GM12878 (cell line): ENCODE data around the gene STK39. TPM values are rescaled to one million over a fixed set of nuclear protein-coding genes. Genes with fewer than 3 reads are reported as not detected.

Experiments used
- ATAC-seq: fragments of 200-7000 bp; cut with Tn5 transposase; 3 replicates; pipeline ENCODE4 v1.9.1; 2020; ENCODE audit warnings: mild to moderate bottlenecking, moderate library complexity
- BruUV-seq: library from RNA; stranded (reverse); fragments of 400-500 nt; replicated peaks from 2 replicates; lab custom pipeline; 2021; lab: Mats Ljungman, UMichigan
- CTCF ChIA-PET: fragments of 300-600 bp; sonication (Branson Sonifier 250); formaldehyde crosslinking; extraction: SDS; loops from one replicate; lab custom pipeline; 2021; ENCODE audit warnings: inconsistent platforms; lab: Yijun Ruan, JAX
- POLR2A ChIA-PET: fragments of 350-600 bp; formaldehyde crosslinking; extraction: SDS; loops from one replicate; lab custom pipeline; 2021; ENCODE audit warnings: inconsistent platforms; lab: Charles Lee
- RAD21 ChIA-PET: fragments of 300-600 bp; sonication (Branson Sonifier 250); formaldehyde crosslinking; loops from one replicate; lab custom pipeline; 2023; ENCODE audit warnings: antibody characterized with exemption; ENCODE audit not compliant: unreplicated experiment; lab: Charles Lee
- SMC1A ChIA-PET: fragments of 300-600 bp; sonication (Branson Sonifier 250); formaldehyde crosslinking; loops from one replicate; lab custom pipeline; 2023; ENCODE audit not compliant: unreplicated experiment, uncharacterized antibody; lab: Charles Lee
- DNase-seq: peaks from one replicate; pipeline ENCODE4 v3.0.0-alpha.2; 2011; ENCODE audit warnings: low read depth, low spot score
- FAIRE-seq: peaks from 3 replicates; lab custom pipeline; 2011; peaks lifted over from hg19 to GRCh38; lab: Jason Lieb, UNC
- H2AFZ ChIP-seq: 2 replicates; pipeline ENCODE4 v1.6.0; 2011; ENCODE audit warnings: low read depth, low read length, control low read depth; ENCODE audit not compliant: control insufficient read depth
- H3K27ac ChIP-seq: 2 replicates; pipeline ENCODE4 v1.5.1; 2011; ENCODE audit warnings: control low read depth; ENCODE audit not compliant: control insufficient read depth, insufficient read depth
- H3K27me3 ChIP-seq, 2 experiments: replicated peaks in 1 of 2; 2 replicates each; pipeline versions ENCODE4 v1.6.0 to v1.6.1; 2011; ENCODE audit warnings: low read length in 1 of 2; ENCODE audit not compliant: control insufficient read depth in 2 of 2, insufficient read depth in 2 of 2
- H3K36me3 ChIP-seq, 2 experiments: 2 replicates each; pipeline ENCODE4 v1.5.1; 2011; ENCODE audit warnings: low read length in 1 of 2; ENCODE audit not compliant: control insufficient read depth in 2 of 2, insufficient read depth in 2 of 2
- H3K4me1 ChIP-seq: 2 replicates; pipeline ENCODE4 v1.6.1; 2011; ENCODE audit warnings: mild to moderate bottlenecking, low read length, moderate library complexity, mixed read lengths; ENCODE audit not compliant: control insufficient read depth, insufficient read depth
- H3K4me2 ChIP-seq: 2 replicates; pipeline ENCODE4 v1.6.0; 2011; ENCODE audit warnings: control low read depth; ENCODE audit not compliant: control insufficient read depth, insufficient read depth
- H3K4me3 ChIP-seq: fragments of 200-600 bp; sonication (generic); 2 replicates; pipeline ENCODE4 v1.5.1; 2016
- H3K79me2 ChIP-seq: 2 replicates; pipeline ENCODE4 v1.6.0; 2011; ENCODE audit warnings: low read length; ENCODE audit not compliant: control insufficient read depth, insufficient read depth
- H3K9ac ChIP-seq: 2 replicates; pipeline ENCODE4 v1.8.0; 2011; ENCODE audit warnings: low read length, control low read depth, mixed read lengths; ENCODE audit not compliant: control insufficient read depth, insufficient read depth
- H3K9me3 ChIP-seq: replicated peaks from 3 replicates; pipeline ENCODE4 v1.5.1; 2011; ENCODE audit warnings: mild to moderate bottlenecking, low read length; ENCODE audit not compliant: control insufficient read depth, insufficient read depth
- H4K20me1 ChIP-seq: 2 replicates; pipeline ENCODE4 v1.6.0; 2011; ENCODE audit not compliant: control insufficient read depth, insufficient read depth
- BMI1 ChIP-seq: fragments of 450-650 bp; IDR thresholded peaks from 2 replicates; pipeline ENCODE4 v1.6.1; 2016; ENCODE audit warnings: mild to moderate bottlenecking, moderate library complexity, borderline replicate concordance
- NFIC ChIP-seq: IDR thresholded peaks from 2 replicates; pipeline ENCODE4 v1.6.1; 2012; ENCODE audit warnings: low read depth, mild to moderate bottlenecking, inconsistent platforms, low read length, moderate library complexity
- NFYB ChIP-seq: IDR thresholded peaks from 2 replicates; pipeline ENCODE4 v1.6.1; 2011; ENCODE audit warnings: low read depth, mild to moderate bottlenecking, low read length, improper control_type of control experiment, moderate library complexity; ENCODE audit not compliant: insufficient read depth
- ZNF592 ChIP-seq: fragments of 450-650 bp; IDR thresholded peaks from 2 replicates; pipeline ENCODE4 v1.6.1; 2017; ENCODE audit warnings: mild to moderate bottlenecking, moderate library complexity
- WGBS: methylation state at CpG from one replicate; pipeline ENCODE4 v1.1.6; 2016; ENCODE audit warnings: low lambda C conversion rate; ENCODE audit not compliant: insufficient replicate concordance, insufficient coverage; ENCODE audit errors: missing lambda C conversion rate; 5-methylcytosine and 5-hydroxymethylcytosine counted together
- in situ Hi-C: fragments of 300-500 bp; cut with MboI; formaldehyde crosslinking; loops from 9 replicates; pipeline ENCODE4 v1.14.3; 2018; ENCODE audit warnings: mixed read lengths
- intact Hi-C: fragments of 100-400 bp; cut with micrococcal nuclease; formaldehyde crosslinking; loops from one replicate; pipeline ENCODE4 v1.14.2; 2022; ENCODE audit not compliant: unreplicated experiment
- polyA plus RNA-seq, 11 experiments: library from polyadenylated mRNA; depleted of rRNA in 4 of 11; unstranded in 6 of 11; stranded (reverse) in 5 of 11; fragments of >200 nt; fragmentation: Nextera tagmentation in 4 of 11; fragmentation: Illumina TruSeq in 1 of 11; extraction: Ambion mirVana in 4 of 11; extraction: Trizol in 1 of 11; gene quantifications; 1 replicate in 1 of 11; 2 replicates in 10 of 11; pipeline versions ENCODE4 v1.2.1 to v1.2.3, GENCODE V29; 2011 to 2016; ENCODE audit warnings: inconsistent platforms in 2 of 11, missing spikeins in 2 of 11, low read depth in 1 of 11
- total RNA-seq, 4 experiments: library from RNA; depleted of rRNA in 3 of 4; stranded (reverse); fragments of >200 nt in 3 of 4; fragmentation: Illumina TruSeq in 1 of 4; extraction: Trizol in 1 of 4; gene quantifications; 2 replicates each; pipeline versions ENCODE4 v1.2.1 to v1.2.3, GENCODE V29; 2013 to 2021

The STK39 gene
- total and polyA plus RNA-seq, 10 of the 15 experiments (the other 5 are each of a cell fraction or from before 2014, with no cell fraction given), result 0.03 to 0.21 (median 0.07) TPM; not detected in 5

GRCh38 chr2:167988296-167988695, 259.1 kb downstream of the STK39 start:
- FAIRE-seq, result no peak
- no peak for ATAC-seq

More at GRCh38 chr2:167988296-167988695, 259.1 kb downstream of the STK39 start:
- Histone ChIP-seq H3K4me1 (no peaks in the 10 kb centered on the region), H4K20me1 (no peaks in the 10 kb centered on the region), H3K36me3 (no peaks in the 10 kb centered on the region), H3K9ac (no peak overlapping the region), H2AFZ (no peak overlapping the region), H3K9me3 (no peaks in the 10 kb centered on the region), H3K4me3 (no peak overlapping the region), H3K27ac (no peak overlapping the region), H3K79me2 (no peaks in the 10 kb centered on the region), H3K4me2 (no peak overlapping the region), H3K27me3 (no peaks in the 10 kb centered on the region)
- no peak for DNase-seq
- ChIA-PET CTCF (interaction anchor here (1.0 kb wide), 1 partner anchor 17 kb away, joined by 3 read pairs; no protein-coding TSS in a partner anchor), RAD21 (interaction anchor here (0.6 kb wide), 1 partner anchor 25 kb away, joined by 3 read pairs; no protein-coding TSS in a partner anchor), POLR2A (no interaction called here), SMC1A (interaction anchor here (0.7 to 2.3 kb wide), 2 partner anchors 9 to 19 kb away, joined by 3 to 6 read pairs; no protein-coding TSS in a partner anchor)
- intact Hi-C loops (no loop called here), in situ Hi-C loops (no loop called here)
- WGBS, result 13% methylated on average over 2 of the region's 2 CpGs
- BruUV-seq, result no TSS peak
- TF ChIP-seq NFIC, result no peak
- TF ChIP-seq BMI1, result no peak
- no peak for TF ChIP-seq ZNF592
- no peak for TF ChIP-seq NFYB
